Stimulated activated CD8-positive, alpha-beta memory T cell treated with anti-CD3 and anti-CD28 coated beads, Interleukin-15, amount 100 ng/mL, for 4 hours (primary cell): ENCODE measurements around the gene DCTPP1.

Experiments
- DNase-seq, 2 donors: peaks; one replicate each; pipeline ENCODE4 v3.0.0-alpha.2; 2020; ENCODE audit warnings: low read depth in 2 of 2

DCTPP1 gene

DNA sequence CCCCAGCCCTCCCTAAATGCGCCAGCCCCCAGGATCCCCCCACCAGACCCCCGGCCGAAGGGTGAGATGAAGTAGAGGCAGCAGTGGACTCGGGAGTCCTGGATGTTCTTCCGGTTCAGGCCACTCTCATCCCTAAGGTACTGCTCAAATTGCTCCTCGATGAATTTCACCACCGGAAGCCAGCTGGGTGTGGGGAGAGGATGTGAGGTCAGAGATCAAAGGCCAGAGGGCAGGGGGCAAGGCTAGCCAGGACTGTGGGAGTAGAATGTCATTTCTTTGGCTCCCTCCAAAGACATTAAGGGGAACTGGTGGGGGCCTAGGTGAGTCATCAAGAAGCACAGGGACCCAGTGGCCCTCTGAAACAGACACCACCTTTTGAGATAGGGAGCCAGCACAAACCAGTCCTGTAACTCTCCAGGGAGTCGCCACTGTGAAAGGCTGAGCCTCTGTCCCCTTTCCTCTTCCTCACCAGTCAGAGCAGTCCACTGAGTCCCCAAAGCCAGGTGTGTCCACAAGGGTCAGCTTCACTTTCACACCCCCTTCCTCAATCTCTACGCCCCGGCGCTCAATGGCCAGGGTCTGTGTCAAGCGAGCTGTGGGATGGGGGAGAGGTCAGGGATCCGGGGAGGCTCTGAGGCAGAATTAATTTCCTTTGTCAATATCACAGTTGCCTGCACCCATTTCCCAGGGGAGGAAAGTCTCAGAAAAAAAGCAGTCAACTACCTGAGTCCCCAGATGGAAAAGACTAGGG, 48.4 kb downstream of the DCTPP1 start:
- no peak for DNase-seq

DNA sequence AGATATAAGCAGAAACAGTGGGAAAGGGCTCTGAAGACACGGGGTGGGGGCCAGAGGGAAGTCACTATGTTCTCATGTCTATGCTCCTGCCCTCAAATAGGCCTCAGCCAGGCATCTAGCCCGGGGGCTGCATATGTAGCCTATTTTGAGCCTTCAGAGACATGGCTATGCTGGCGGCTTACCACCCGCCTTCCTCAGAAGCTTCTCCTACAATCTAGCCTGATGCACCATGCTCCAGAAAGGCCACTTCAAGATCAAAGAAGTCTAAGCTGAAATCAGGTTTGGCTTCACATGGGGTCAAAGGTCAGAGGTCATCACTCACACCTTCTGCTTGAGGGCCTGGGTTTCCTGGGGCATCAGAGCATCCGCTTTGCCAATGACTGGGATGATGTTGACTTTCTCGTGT, 49.0 kb downstream of the DCTPP1 start:
- no peak for DNase-seq

DNA sequence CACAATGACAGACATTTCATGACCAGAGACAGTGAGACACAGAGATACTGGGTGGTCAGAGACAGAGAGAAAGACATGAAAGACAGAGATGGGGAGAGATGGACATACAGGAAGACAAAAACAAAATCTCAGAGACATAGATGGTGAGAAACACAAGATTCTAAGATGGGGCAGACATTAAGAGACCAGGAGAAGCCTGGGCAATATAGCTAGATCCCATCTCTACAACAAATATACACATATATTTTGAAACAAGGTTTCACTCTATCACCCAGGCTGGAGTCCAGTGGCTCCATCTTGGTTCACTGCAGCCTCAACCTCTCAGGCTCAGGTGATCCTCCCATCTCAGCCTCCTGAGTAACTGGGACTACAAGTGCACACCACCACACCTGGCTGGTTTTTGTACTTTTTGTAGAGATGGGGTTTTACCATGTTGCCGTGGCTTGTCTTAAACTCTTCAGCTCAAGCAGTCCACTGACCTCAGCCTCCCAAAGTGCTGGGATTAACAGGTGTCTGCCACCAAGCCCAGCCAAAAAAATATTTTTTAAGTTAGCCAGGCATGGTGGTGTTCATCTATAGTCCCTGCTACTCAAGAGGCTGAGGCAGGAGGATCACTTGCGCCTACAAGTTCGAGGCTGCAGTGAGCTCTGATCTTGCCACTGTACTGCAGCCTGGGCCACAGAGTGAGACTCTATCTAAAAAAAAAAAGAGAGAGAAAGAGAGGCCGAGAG, 49.6 kb downstream of the DCTPP1 start:
- no peak for DNase-seq

DNA sequence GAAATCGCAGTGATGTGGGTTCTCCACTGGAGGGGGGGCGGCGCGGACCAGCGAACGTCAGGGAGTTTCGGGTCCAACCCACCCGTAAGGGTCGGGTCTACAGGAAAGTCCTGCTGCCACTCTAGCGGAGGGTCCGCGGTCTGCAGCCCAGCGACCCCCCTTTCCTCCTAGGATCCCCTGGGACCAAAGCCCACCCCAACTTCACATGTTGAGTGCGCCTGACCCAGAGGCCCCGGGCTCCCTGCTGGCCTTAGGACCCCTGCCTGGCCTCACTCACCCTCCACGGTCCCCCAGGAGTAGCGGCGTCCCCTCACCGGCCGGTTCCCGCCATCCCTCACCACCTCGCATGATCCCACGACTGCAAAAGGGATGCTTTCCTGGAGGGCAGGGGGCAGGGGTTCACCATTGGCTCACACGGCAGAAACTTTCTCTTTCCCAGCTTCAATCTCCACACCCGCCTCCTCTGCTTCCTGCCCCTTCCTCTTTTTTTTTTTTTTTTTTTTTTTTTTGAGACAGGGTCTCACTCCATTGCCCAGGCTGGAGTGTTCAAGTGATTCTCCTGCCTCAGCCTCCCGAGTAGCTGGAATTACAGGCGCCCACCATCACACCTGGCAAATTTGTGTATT, 50.6 kb downstream of the DCTPP1 start:
- no peak for DNase-seq

DNA sequence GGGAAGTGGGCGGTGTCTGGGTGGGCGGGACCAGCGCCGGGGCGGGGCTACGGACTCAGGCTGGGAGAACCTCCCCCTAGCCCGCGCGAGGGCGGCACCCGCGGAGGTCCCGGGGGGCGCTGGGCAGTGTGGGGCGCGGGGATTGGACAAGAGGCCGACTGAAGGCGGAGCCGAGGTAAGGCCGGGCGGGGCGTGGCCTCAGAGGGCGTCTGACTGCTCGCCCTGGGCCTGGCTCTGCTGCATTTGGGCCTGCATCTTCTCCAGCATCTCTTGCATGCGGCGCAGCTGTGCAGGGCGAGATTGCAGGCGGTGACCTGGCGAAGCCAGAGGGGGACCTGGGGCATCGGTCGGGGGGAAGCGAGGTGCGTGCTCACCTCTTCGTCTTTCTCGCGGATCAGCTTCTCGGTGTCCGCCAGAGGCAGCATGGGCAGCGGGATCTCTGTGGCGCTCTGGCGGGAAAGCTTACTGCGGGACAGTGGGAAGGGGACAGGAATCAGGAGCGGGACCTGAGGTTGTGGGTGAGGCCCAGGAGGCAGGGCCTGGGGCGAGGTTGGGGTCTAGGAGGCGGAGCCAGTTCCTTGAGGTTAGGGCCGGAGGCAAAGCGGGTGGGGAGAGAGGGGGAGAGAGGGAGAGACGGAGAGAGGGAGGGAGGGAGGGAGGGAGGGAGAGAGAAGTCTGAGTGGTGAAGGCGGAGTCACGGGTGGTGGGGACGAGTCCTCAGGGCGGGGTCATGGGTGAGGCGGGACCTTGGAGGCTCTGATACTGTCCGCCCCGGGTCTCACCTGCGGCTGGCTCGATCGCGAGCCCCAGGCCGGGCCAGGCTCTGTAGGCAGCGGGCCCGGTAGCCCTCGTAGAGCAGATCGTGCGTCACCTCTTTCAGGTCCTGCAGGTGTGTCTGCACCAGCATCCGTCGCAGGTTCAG, 51.3 kb downstream of the DCTPP1 start:
- peak; percentile 97 to 99 for DNase-seq

DNA sequence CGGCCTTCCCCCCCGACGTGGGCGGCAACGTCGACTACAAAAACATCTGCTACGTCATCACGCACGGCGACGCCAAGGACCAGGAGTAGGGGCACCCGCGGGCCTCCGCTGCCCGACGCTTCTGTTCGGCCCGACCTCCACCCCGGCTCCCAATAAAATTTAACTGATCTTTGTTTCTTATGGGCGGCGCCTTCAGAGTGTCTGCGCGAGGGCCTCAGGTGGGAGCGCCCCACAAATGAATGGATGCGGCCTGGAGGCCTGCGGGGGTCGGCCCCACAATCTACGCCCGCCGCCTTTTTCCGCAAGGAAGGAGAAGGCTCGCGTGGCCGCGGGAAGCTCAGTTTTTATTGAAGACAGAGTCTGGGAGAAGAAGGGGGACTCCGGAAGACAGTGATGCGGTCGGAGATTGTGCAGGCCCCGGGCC, 52.0 kb downstream of the DCTPP1 start:
- peak; percentile 75 to 81 for DNase-seq

DNA sequence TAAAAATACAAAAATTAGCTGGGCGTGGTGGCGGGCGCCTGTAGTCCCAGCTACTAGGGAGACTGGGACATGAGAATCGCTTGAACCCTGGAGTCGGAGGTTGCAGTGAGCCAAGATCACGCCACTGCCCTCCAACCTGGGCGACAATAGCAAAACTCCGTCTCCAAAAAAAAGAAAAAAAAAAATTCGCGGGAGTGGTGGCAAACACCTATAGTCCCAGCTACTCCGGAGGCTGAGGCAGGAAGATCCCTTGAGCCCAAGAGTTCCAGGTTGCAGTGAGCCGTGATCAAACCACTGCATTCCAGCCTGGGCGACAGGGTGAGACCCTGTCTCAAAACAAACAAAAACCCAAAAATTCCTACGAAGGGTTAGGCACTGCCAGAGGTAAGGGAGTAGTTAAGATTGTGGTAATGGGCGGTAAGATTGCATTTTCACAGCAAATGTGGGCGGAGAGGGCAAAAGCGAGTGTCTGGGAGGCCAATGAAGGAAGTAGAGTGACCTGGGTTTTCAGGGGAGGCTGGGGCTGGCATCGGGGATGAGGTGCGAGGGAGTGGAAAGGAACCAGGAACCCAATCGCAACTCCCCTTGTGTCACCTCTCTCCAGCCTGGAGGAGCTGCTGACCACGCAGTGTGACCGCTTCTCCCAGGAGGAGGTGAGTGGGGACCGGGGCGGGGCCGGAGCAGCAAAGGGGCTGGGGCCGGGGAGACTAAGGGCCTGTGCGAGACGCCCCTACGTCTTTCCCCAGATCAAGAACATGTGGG, 52.6 kb downstream of the DCTPP1 start:
- no peak for DNase-seq

DNA sequence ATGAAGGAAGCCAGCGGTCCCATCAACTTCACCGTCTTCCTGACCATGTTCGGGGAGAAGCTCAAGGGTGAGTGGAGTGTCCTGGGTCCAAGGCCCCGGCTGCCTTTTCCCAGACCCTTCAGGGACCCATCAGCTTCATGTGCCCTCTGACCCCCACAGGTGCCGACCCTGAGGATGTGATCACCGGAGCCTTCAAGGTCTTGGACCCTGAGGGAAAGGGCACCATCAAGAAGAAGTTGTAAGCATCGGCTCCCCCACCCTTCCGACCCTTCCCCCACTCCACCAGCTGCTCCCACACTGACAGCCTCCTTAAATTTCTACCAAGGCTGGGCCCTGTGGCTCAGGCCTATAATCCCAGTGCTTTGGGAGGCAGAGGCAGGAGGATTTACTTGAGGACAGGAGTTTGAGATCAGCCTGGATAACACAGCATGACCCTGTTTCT, 53.3 kb downstream of the DCTPP1 start:
- no peak for DNase-seq

DNA sequence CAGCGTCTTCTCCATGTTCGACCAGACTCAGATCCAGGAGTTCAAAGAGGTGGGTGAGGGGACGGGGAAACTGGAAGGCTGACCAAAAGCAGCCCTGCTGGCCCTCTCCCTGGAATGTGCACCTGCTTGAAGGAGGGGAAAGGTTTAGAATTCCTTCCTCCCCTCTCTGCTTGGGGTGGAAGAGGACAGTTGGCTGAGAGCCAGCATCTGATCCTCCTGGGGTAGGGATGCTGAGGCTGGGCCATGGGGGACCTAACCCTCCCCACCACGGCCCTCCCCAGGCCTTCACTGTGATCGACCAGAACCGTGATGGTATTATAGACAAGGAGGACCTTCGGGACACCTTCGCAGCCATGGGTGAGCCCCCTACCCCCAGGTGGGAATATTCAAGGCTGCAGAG, 54.0 kb downstream of the DCTPP1 start:
- no peak for DNase-seq

DNA sequence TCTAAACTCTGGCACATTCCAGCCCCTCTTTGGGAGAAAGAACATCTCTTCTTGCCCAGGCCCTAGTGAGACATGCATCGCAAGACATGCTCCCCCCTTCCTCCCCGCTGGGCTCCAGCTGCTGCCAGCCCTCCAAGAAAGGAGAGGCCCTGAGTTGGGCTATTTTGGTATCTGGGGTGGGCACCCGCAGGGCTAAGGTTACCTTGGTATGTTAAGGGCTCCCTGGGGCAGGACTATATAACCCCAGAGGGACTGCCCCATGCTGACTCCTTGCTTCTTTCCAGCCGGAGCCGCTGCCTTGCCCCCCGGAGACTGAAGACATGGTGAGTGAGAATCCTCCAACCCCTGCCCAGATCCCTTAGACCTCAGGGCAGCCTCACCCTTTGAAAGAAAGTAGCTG, 55.3 kb downstream of the DCTPP1 start, which contains the start of gene MYL11:
TSS of gene MYL11 (plus strand) at position 265 of the 400 bp plus-strand sequence. CDS start at position 321, 56 bp downstream.
- no peak for DNase-seq
